PC-3 (cell line): ENCODE measurements around the gene ACSM5. TPM values are rescaled to one million over a fixed set of nuclear protein-coding genes. Genes with fewer than 3 reads are reported as not detected.

Experiments
- ATAC-seq: fragments of 200-7000 bp; cut with Tn5 transposase; 2 replicates; pipeline ENCODE4 v1.9.1; 2020; ENCODE audit warnings: mild to moderate bottlenecking, moderate library complexity
- BruUV-seq: library from RNA; stranded (reverse); fragments of 400-500 nt; replicated peaks from 2 replicates; lab custom pipeline; 2021; lab: Mats Ljungman, UMichigan
- CTCF ChIA-PET: fragments of 300-600 bp; sonication (Branson Sonifier 250); formaldehyde crosslinking; loops from one replicate; lab custom pipeline; 2022; ENCODE audit warnings: antibody characterized with exemption; lab: Charles Lee
- POLR2A ChIA-PET: fragments of 300-600 bp; sonication (Branson Sonifier 250); formaldehyde crosslinking; loops from one replicate; lab custom pipeline; 2022; ENCODE audit warnings: antibody characterized with exemption; ENCODE audit not compliant: unreplicated experiment; lab: Charles Lee
- DNase-seq: peaks from one replicate; pipeline ENCODE4 v3.0.0-alpha.2; 2015
- H2AFZ ChIP-seq: fragments of 300-600 bp; sonication (generic); 2 replicates; pipeline ENCODE4 v1.6.0; 2016; ENCODE audit warnings: antibody characterized with exemption, low read length
- H3F3A ChIP-seq: fragments of 300-600 bp; sonication (generic); one replicate; pipeline ENCODE4 v1.6.0; 2017; ENCODE audit warnings: antibody characterized with exemption, low read length, control low read depth, mild to moderate bottlenecking; ENCODE audit not compliant: unreplicated experiment
- H3K27ac ChIP-seq: fragments of 300-600 bp; sonication (generic); 2 replicates; pipeline ENCODE4 v1.5.1; 2016; ENCODE audit warnings: mild to moderate bottlenecking, low read length
- H3K27me3 ChIP-seq: fragments of 300-600 bp; sonication (generic); 2 replicates; pipeline ENCODE4 v1.6.1; 2016; ENCODE audit warnings: low read length, mixed read lengths
- H3K36me3 ChIP-seq: fragments of 300-600 bp; sonication (generic); 2 replicates; pipeline ENCODE4 v1.6.1; 2016; ENCODE audit warnings: low read depth, mixed run types, low read length, mixed read lengths
- H3K4me1 ChIP-seq: fragments of 300-600 bp; sonication (generic); 2 replicates; pipeline ENCODE4 v1.5.1; 2016; ENCODE audit warnings: low read length; ENCODE audit not compliant: insufficient read depth
- H3K4me2 ChIP-seq: fragments of 300-600 bp; sonication (generic); 2 replicates; pipeline ENCODE4 v1.6.0; 2016; ENCODE audit warnings: low read length
- H3K4me3 ChIP-seq: fragments of 300-600 bp; sonication (generic); 2 replicates; pipeline ENCODE4 v1.5.1; 2016; ENCODE audit warnings: mild to moderate bottlenecking, low read length, mixed read lengths
- H3K79me2 ChIP-seq: fragments of 300-600 bp; sonication (generic); 2 replicates; pipeline ENCODE4 v1.6.1; 2017; ENCODE audit warnings: low read length, mixed read lengths
- H3K9ac ChIP-seq: fragments of 300-600 bp; sonication (generic); 2 replicates; pipeline ENCODE4 v1.6.0; 2016; ENCODE audit warnings: mild to moderate bottlenecking, low read length
- H3K9me2 ChIP-seq: fragments of 300-600 bp; sonication (generic); replicated peaks from 2 replicates; pipeline ENCODE4 v1.6.1; 2016; ENCODE audit warnings: mixed run types, low read length, mixed read lengths
- H3K9me3 ChIP-seq: fragments of 300-600 bp; sonication (generic); 2 replicates; pipeline ENCODE4 v1.6.1; 2016; ENCODE audit warnings: low read length, mixed read lengths
- H4K20me1 ChIP-seq: fragments of 300-600 bp; sonication (generic); 2 replicates; pipeline ENCODE4 v1.6.1; 2016; ENCODE audit warnings: low read length, mixed read lengths
- EZH2 ChIP-seq: fragments of 300-600 bp; sonication (generic); IDR thresholded peaks from one replicate; pipeline ENCODE4 v1.6.1; 2017; ENCODE audit warnings: antibody characterized with exemption, mild to moderate bottlenecking, low read length; ENCODE audit not compliant: unreplicated experiment
- EZH2phosphoT487 ChIP-seq: fragments of 300-600 bp; sonication (generic); IDR thresholded peaks from 2 replicates; pipeline ENCODE4 v1.6.1; 2018; ENCODE audit warnings: mild to moderate bottlenecking, antibody characterized with exemption, low read length, borderline replicate concordance
- intact Hi-C: fragments of 100-400 bp; cut with micrococcal nuclease; formaldehyde crosslinking; loops from 2 replicates; pipeline ENCODE4 v1.9.0; 2023
- total RNA-seq: library from RNA; depleted of rRNA; stranded (reverse); fragments of >200 nt; gene quantifications from 2 replicates; pipeline ENCODE4 v1.2.3, GENCODE V29; 2014; rRNA removed
- TF ChIP-seq, protein P1 (sequence below): fragments of 300-600 bp; sonication (generic); conservative IDR thresholded peaks from 2 replicates; pipeline ENCODE4 v1.5.1; 2017; ENCODE audit warnings: antibody characterized with exemption, low read depth, mild to moderate bottlenecking, low read length

ACSM5 gene
- total RNA-seq, 1 experiment from 2014 or later, result not detected

DNA sequence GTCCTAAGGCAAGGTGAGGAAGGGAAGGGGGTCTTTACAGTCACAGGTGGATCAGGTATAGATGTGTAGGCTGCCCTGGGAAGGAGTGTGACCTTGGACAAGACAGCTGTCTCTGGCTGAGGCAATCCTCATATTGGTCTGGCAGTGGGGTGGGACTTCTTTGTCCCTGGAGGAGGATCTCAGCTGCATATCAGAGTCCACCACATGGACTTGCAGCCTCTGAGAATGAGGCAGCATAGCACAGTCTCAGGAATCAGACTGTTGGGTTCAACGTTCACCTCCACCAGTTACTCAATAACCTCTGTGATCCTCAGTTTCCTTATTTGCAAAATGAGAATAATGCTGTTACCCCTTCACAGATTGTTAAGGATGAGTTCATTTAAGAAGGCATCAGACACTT lies 75.4 kb downstream of the ACSM5 start:
- H3K27me3 ChIP-seq, result no peaks in the 10 kb centered on the region
- ChIA-PET CTCF (no interaction called here), POLR2A (no interaction called here)
- H3K4me3 ChIP-seq, result no peak overlapping the region
- no peak overlapping the region for H3K4me2 ChIP-seq
- TF ChIP-seq EZH2 (no peak), EZH2phosphoT487 (no peak)
- TF ChIP-seq, protein P1, sequence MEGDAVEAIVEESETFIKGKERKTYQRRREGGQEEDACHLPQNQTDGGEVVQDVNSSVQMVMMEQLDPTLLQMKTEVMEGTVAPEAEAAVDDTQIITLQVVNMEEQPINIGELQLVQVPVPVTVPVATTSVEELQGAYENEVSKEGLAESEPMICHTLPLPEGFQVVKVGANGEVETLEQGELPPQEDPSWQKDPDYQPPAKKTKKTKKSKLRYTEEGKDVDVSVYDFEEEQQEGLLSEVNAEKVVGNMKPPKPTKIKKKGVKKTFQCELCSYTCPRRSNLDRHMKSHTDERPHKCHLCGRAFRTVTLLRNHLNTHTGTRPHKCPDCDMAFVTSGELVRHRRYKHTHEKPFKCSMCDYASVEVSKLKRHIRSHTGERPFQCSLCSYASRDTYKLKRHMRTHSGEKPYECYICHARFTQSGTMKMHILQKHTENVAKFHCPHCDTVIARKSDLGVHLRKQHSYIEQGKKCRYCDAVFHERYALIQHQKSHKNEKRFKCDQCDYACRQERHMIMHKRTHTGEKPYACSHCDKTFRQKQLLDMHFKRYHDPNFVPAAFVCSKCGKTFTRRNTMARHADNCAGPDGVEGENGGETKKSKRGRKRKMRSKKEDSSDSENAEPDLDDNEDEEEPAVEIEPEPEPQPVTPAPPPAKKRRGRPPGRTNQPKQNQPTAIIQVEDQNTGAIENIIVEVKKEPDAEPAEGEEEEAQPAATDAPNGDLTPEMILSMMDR, result no peak
- intact Hi-C loops, result no loop called here
- H3K36me3 ChIP-seq, result no peaks in the 10 kb centered on the region
- H2AFZ ChIP-seq, result no peak overlapping the region
- H3K4me1 ChIP-seq, result no peaks in the 10 kb centered on the region
- H3K27ac ChIP-seq, result no peak overlapping the region
- no peaks in the 10 kb centered on the region for H3K9me2 ChIP-seq
- no peaks in the 10 kb centered on the region for H3K9me3 ChIP-seq
- no peak overlapping the region for H3K9ac ChIP-seq
- no peaks in the 10 kb centered on the region for H3K79me2 ChIP-seq
- DNase-seq (no peak), ATAC-seq (no peak)
- no peaks in the 10 kb centered on the region for H3F3A ChIP-seq
- H4K20me1 ChIP-seq, result no peaks in the 10 kb centered on the region
- BruUV-seq, result no TSS peak

DNA sequence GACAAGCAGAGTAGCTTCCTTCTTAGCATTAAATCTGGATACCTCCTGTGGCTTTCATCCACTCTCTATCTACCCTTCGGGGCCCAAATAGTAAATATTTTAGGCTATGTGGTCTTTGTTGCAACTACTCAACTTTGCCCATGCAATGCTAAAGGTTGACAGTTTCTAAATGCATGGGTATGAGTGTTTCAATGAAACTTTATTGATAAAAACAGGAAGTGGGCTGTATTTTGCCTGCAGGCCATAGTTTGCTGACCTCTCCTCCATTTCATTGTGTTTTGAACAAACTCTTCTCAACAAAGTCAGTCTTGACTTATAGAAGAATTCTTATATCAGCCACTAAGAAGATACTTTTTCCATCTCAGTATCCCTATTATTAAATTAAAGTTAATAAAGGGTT lies 76.1 kb downstream of the ACSM5 start:
- no peak overlapping the region for H3K4me2 ChIP-seq
- ATAC-seq (no peak), DNase-seq (no peak)
- no peaks in the 10 kb centered on the region for H3K36me3 ChIP-seq
- intact Hi-C loops, result no loop called here
- BruUV-seq, result no TSS peak
- no peak overlapping the region for H2AFZ ChIP-seq
- CTCF ChIA-PET, result no interaction called here
- no peaks in the 10 kb centered on the region for H3F3A ChIP-seq
- TF ChIP-seq, protein P1, result no peak
- TF ChIP-seq EZH2phosphoT487 (no peak), EZH2 (no peak)
- POLR2A ChIA-PET, result no interaction called here
- no peaks in the 10 kb centered on the region for H3K9me3 ChIP-seq
- H4K20me1 ChIP-seq, result no peaks in the 10 kb centered on the region
- no peaks in the 10 kb centered on the region for H3K79me2 ChIP-seq
- no peaks in the 10 kb centered on the region for H3K27me3 ChIP-seq
- no peak overlapping the region for H3K4me3 ChIP-seq
- H3K4me1 ChIP-seq, result no peaks in the 10 kb centered on the region
- no peak overlapping the region for H3K9ac ChIP-seq
- H3K9me2 ChIP-seq, result no peaks in the 10 kb centered on the region
- no peak overlapping the region for H3K27ac ChIP-seq

Other genes starting within 250 kb of the ACSM5 start
- gene GP2, start 82.0 kb upstream of the ACSM5 start, total RNA-seq, result not detected in 2 replicates
- not detected in 2 replicates for gene UMOD, start 56.8 kb upstream of the ACSM5 start, total RNA-seq
- gene PDILT, start 4.8 kb upstream of the ACSM5 start, total RNA-seq, result not detected in 2 replicates
- gene ACSM2A, start 42.0 kb downstream of the ACSM5 start, total RNA-seq, result not detected in 2 replicates
- gene ACSM2B, start 166.8 kb downstream of the ACSM5 start, total RNA-seq, result not detected in 2 replicates